Loucy (cell line): ENCODE results near the gene HPSE2.

Experiments used
- H2AFZ ChIP-seq: fragments of 200-600 bp; sonication (generic); 2 replicates; pipeline ENCODE4 v1.6.0; 2016; ENCODE audit warnings: antibody characterized with exemption, mild to moderate bottlenecking, low read length, moderate library complexity
- H3F3A ChIP-seq: fragments of 200-600 bp; 2 replicates; pipeline ENCODE4 v1.6.0; 2016; ENCODE audit warnings: antibody characterized with exemption, low read depth, mild to moderate bottlenecking
- H3K27me3 ChIP-seq: fragments of 200-600 bp; sonication (generic); 2 replicates; pipeline ENCODE4 v1.6.1; 2014; ENCODE audit warnings: low read length, mild to moderate bottlenecking; ENCODE audit not compliant: insufficient read depth, poor library complexity, severe bottlenecking
- H3K36me3 ChIP-seq: fragments of 200-600 bp; sonication (generic); 2 replicates; pipeline ENCODE4 v1.6.1; 2016; ENCODE audit warnings: low read length; ENCODE audit not compliant: insufficient read depth
- H3K4me1 ChIP-seq: fragments of 200-600 bp; sonication (generic); 2 replicates; pipeline ENCODE4 v1.5.1; 2014; ENCODE audit warnings: low read length, mild to moderate bottlenecking; ENCODE audit not compliant: insufficient read depth, poor library complexity, severe bottlenecking
- H3K4me2 ChIP-seq: fragments of 200-600 bp; sonication (generic); 2 replicates; pipeline ENCODE4 v1.6.0; 2014; ENCODE audit warnings: antibody characterized with exemption, low read length, low read depth, mild to moderate bottlenecking; ENCODE audit not compliant: poor library complexity, severe bottlenecking
- H3K4me3 ChIP-seq: fragments of 200-600 bp; sonication (generic); 2 replicates; pipeline ENCODE4 v1.5.1; 2014; ENCODE audit warnings: low read length, mild to moderate bottlenecking, mixed read lengths; ENCODE audit not compliant: poor library complexity, severe bottlenecking
- H3K79me2 ChIP-seq: fragments of 200-600 bp; sonication (generic); 2 replicates; pipeline ENCODE4 v1.6.1; 2014; ENCODE audit warnings: low read length; ENCODE audit not compliant: insufficient read depth
- H3K9ac ChIP-seq: fragments of 200-600 bp; sonication (generic); 2 replicates; pipeline ENCODE4 v1.6.0; 2014; ENCODE audit warnings: mild to moderate bottlenecking, low read depth, low read length, moderate library complexity; ENCODE audit not compliant: poor library complexity, severe bottlenecking
- H3K9me2 ChIP-seq: fragments of 200-600 bp; sonication (generic); replicated peaks from 2 replicates; pipeline ENCODE4 v1.6.1; 2016; ENCODE audit warnings: low read depth, low read length, mixed read lengths
- H3K9me3 ChIP-seq: fragments of 200-600 bp; sonication (generic); 2 replicates; pipeline ENCODE4 v1.6.1; 2014; ENCODE audit warnings: mild to moderate bottlenecking, antibody characterized with exemption, low read length, low read depth; ENCODE audit not compliant: insufficient read depth
- H4K20me1 ChIP-seq: fragments of 200-600 bp; sonication (generic); 2 replicates; pipeline ENCODE4 v1.6.0; 2014; ENCODE audit warnings: antibody characterized with exemption, low read length, mild to moderate bottlenecking; ENCODE audit not compliant: insufficient read depth, poor library complexity, severe bottlenecking
- CTCF ChIP-seq: fragments of 200-600 bp; sonication (generic); conservative IDR thresholded peaks from 2 replicates; pipeline ENCODE4 v1.5.1; 2014; ENCODE audit warnings: mild to moderate bottlenecking, antibody characterized with exemption, low read length
- EZH2phosphoT487 ChIP-seq: fragments of 200-600 bp; IDR thresholded peaks from 2 replicates; pipeline ENCODE4 v1.6.1; 2018; ENCODE audit warnings: antibody characterized with exemption, mild to moderate bottlenecking, moderate library complexity, borderline replicate concordance

HPSE2 gene

GRCh38 chr10:98949306-98949705 lies 286.3 kb downstream of the HPSE2 start:
- no peaks in the 10 kb centered on the region for H3K9me2 ChIP-seq
- TF ChIP-seq EZH2phosphoT487: no peak
- no peak for TF ChIP-seq CTCF

GRCh38 chr10:98943681-98944080 lies 292.0 kb downstream of the HPSE2 start:
- Histone ChIP-seq H3K4me2 (no peak overlapping the region), H3K79me2 (no peaks in the 10 kb centered on the region), H3K9me2 (no peaks in the 10 kb centered on the region), H3K4me3 (no peak overlapping the region), H3K9ac (no peak overlapping the region), H3F3A (no peaks in the 10 kb centered on the region), H4K20me1 (no peaks in the 10 kb centered on the region), H3K27me3 (no peaks in the 10 kb centered on the region), H3K4me1 (no peaks in the 10 kb centered on the region), H3K36me3 (no peaks in the 10 kb centered on the region), H3K9me3 (no peaks in the 10 kb centered on the region), H2AFZ (no peak overlapping the region)
- TF ChIP-seq EZH2phosphoT487 (no peak), CTCF (no peak)

More at GRCh38 chr10:98949306-98949705, 286.3 kb downstream of the HPSE2 start:
- no peaks in the 10 kb centered on the region for H3K9me3 ChIP-seq
- H4K20me1 ChIP-seq: no peaks in the 10 kb centered on the region
- no peak overlapping the region for H3K9ac ChIP-seq
- H3K4me3 ChIP-seq: no peak overlapping the region
- H3K4me2 ChIP-seq: no peak overlapping the region
- no peaks in the 10 kb centered on the region for H3K79me2 ChIP-seq
- H3K27me3 ChIP-seq: no peaks in the 10 kb centered on the region
- H3K4me1 ChIP-seq: no peaks in the 10 kb centered on the region
- H2AFZ ChIP-seq: no peak overlapping the region
- H3F3A ChIP-seq: no peaks in the 10 kb centered on the region
- H3K36me3 ChIP-seq: no peaks in the 10 kb centered on the region

GRCh38 chr10:98929709-98930108 lies 305.9 kb downstream of the HPSE2 start:
- H3F3A ChIP-seq: no peaks in the 10 kb centered on the region
- TF ChIP-seq EZH2phosphoT487 (no peak), CTCF (no peak)
- H3K4me2 ChIP-seq: no peak overlapping the region
- H3K79me2 ChIP-seq: no peaks in the 10 kb centered on the region
- H2AFZ ChIP-seq: no peak overlapping the region
- no peaks in the 10 kb centered on the region for H3K27me3 ChIP-seq
- no peaks in the 10 kb centered on the region for H3K9me2 ChIP-seq
- H4K20me1 ChIP-seq: no peaks in the 10 kb centered on the region
- no peak overlapping the region for H3K9ac ChIP-seq
- no peaks in the 10 kb centered on the region for H3K9me3 ChIP-seq
- H3K36me3 ChIP-seq: no peaks in the 10 kb centered on the region
- no peak overlapping the region for H3K4me3 ChIP-seq
- no peaks in the 10 kb centered on the region for H3K4me1 ChIP-seq
